DND-41 (cell line): Measurements from ENCODE around the gene KRTAP3-1.
"Not testable (repeated sequence)": the region's sequence is repeated elsewhere in the genome, so short reads cannot be mapped to it uniquely, and the experiment has no call there.

Experiments
- ATAC-seq: fragments of 200-7000 bp; cut with Tn5 transposase; 3 replicates; pipeline ENCODE4 v1.9.1; 2021; ENCODE audit warnings: low read depth; ENCODE audit not compliant: insufficient read depth
- DNase-seq: peaks from one replicate; pipeline ENCODE4 v3.0.0-alpha.2; 2020
- H2AFZ ChIP-seq: 2 replicates; pipeline ENCODE4 v1.6.0; 2012; ENCODE audit warnings: low read depth, low read length
- H3K27ac ChIP-seq: 2 replicates; pipeline ENCODE4 v1.5.1; 2012; ENCODE audit warnings: low read length, inconsistent platforms
- H3K27me3 ChIP-seq: fragments of 200-600 bp; sonication (generic); 2 replicates; pipeline ENCODE4 v1.6.0; 2012; ENCODE audit warnings: low read length, mild to moderate bottlenecking, inconsistent platforms; ENCODE audit not compliant: insufficient read depth, poor library complexity
- H3K36me3 ChIP-seq: 2 replicates; pipeline ENCODE4 v1.5.1; 2012; ENCODE audit warnings: low read length, inconsistent platforms; ENCODE audit not compliant: insufficient read depth
- H3K4me1 ChIP-seq: 2 replicates; pipeline ENCODE4 v1.5.1; 2012; ENCODE audit warnings: mild to moderate bottlenecking, low read length; ENCODE audit not compliant: insufficient read depth
- H3K4me2 ChIP-seq: 2 replicates; pipeline ENCODE4 v1.6.0; 2012; ENCODE audit warnings: mild to moderate bottlenecking, moderate library complexity, low read length, inconsistent platforms; ENCODE audit not compliant: insufficient read depth
- H3K4me3 ChIP-seq, 2 experiments: fragments of 200-600 bp in 1 of 2; shearing (Covaris generic) in 1 of 2; 2 replicates each; pipeline ENCODE4 v1.5.1; 2012 to 2016; ENCODE audit warnings: inconsistent platforms in 2 of 2, low read length in 2 of 2, mild to moderate bottlenecking in 2 of 2, low read depth in 1 of 2, moderate library complexity in 1 of 2
- H3K79me2 ChIP-seq: 2 replicates; pipeline ENCODE4 v1.6.0; 2012; ENCODE audit warnings: low read length, inconsistent platforms; ENCODE audit not compliant: insufficient read depth
- H3K9ac ChIP-seq: 2 replicates; pipeline ENCODE4 v1.6.0; 2012; ENCODE audit warnings: low read depth, mild to moderate bottlenecking, inconsistent platforms, low read length, moderate library complexity
- H3K9me3 ChIP-seq: 2 replicates; pipeline ENCODE4 v1.5.1; 2012; ENCODE audit warnings: low read length, moderate library complexity, mild to moderate bottlenecking, inconsistent platforms; ENCODE audit not compliant: insufficient read depth, severe bottlenecking
- H4K20me1 ChIP-seq: 2 replicates; pipeline ENCODE4 v1.6.0; 2012; ENCODE audit warnings: low read length; ENCODE audit not compliant: insufficient read depth
- EZH2 ChIP-seq: IDR thresholded peaks from 3 replicates; pipeline ENCODE4 v1.6.1; 2012; ENCODE audit warnings: borderline replicate concordance, low read depth, mild to moderate bottlenecking, moderate library complexity, low read length, inconsistent platforms; ENCODE audit not compliant: severe bottlenecking
- TF ChIP-seq, protein P1 (sequence below): IDR thresholded peaks from 2 replicates; pipeline ENCODE4 v1.5.1; 2012; ENCODE audit warnings: borderline replicate concordance, low read length, moderate library complexity, mild to moderate bottlenecking; ENCODE audit not compliant: poor library complexity, severe bottlenecking; ENCODE audit errors: extremely low read depth

KRTAP3-1 gene

DNA sequence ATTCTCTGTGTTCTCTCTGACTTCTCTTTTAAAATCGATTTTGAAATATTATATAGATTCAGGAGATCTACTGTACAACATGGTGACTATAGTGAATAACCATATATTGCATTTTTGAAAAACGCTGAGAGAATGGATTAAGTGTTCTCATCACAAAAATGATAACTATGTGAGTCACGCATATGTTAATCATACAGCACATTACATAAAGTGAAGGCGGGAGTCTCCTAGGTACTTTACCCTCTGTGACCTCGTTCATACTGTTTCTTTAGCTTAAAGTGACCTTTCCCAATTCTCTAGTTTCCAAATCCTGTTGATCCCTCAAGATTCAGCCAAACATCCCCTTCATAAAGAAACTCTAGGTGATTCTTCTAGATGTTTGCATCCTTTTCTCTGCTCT lies 6.1 kb downstream of the KRTAP3-1 start:
- no peak overlapping the region for H3K4me3 ChIP-seq
- H3K4me2 ChIP-seq: no peak overlapping the region
- H3K36me3 ChIP-seq: no peaks in the 10 kb centered on the region
- ATAC-seq (no peak), DNase-seq (no peak)
- no peaks in the 10 kb centered on the region for H3K9me3 ChIP-seq
- no peak overlapping the region for H2AFZ ChIP-seq
- no peak overlapping the region for H3K9ac ChIP-seq
- TF ChIP-seq, protein P1, sequence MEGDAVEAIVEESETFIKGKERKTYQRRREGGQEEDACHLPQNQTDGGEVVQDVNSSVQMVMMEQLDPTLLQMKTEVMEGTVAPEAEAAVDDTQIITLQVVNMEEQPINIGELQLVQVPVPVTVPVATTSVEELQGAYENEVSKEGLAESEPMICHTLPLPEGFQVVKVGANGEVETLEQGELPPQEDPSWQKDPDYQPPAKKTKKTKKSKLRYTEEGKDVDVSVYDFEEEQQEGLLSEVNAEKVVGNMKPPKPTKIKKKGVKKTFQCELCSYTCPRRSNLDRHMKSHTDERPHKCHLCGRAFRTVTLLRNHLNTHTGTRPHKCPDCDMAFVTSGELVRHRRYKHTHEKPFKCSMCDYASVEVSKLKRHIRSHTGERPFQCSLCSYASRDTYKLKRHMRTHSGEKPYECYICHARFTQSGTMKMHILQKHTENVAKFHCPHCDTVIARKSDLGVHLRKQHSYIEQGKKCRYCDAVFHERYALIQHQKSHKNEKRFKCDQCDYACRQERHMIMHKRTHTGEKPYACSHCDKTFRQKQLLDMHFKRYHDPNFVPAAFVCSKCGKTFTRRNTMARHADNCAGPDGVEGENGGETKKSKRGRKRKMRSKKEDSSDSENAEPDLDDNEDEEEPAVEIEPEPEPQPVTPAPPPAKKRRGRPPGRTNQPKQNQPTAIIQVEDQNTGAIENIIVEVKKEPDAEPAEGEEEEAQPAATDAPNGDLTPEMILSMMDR: no peak
- no peak for TF ChIP-seq EZH2
- H3K79me2 ChIP-seq: no peaks in the 10 kb centered on the region
- no peak overlapping the region for H3K27ac ChIP-seq
- no peaks in the 10 kb centered on the region for H3K4me1 ChIP-seq
- H4K20me1 ChIP-seq: no peaks in the 10 kb centered on the region
- peaks cover 27% of the 10 kb centered on the region for H3K27me3 ChIP-seq

DNA sequence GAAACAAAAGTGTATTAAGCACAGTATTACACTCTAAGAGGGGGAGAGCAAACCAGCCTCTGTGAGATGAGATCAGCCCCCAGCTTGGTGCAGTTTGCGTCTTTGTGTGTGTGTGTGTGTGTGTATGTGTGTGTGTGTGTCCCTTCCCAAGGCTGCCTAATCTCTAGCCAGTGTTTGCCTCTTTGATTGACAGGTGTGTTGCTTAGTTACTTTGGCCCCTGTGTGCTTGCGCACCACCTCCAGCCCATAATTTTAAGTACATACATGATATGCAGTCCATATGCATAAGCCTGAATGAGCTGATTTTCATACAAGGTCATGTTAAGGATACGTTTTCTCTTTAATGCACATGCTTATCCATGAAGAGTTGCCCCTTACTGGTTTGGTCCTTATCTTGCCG lies 7.1 kb downstream of the KRTAP3-1 start:
- H3K27ac ChIP-seq: no peak overlapping the region
- peaks cover 37% of the 10 kb centered on the region for H3K27me3 ChIP-seq
- TF ChIP-seq EZH2: no peak
- TF ChIP-seq, protein P1: no peak
- H3K4me2 ChIP-seq: no peak overlapping the region
- no peaks in the 10 kb centered on the region for H3K9me3 ChIP-seq
- no peak overlapping the region for H2AFZ ChIP-seq
- no peak overlapping the region for H3K9ac ChIP-seq
- DNase-seq: no peak
- no peaks in the 10 kb centered on the region for H3K79me2 ChIP-seq
- H3K36me3 ChIP-seq: no peaks in the 10 kb centered on the region
- H3K4me3 ChIP-seq: no peak overlapping the region
- no peaks in the 10 kb centered on the region for H3K4me1 ChIP-seq
- ATAC-seq: no peak
- no peaks in the 10 kb centered on the region for H4K20me1 ChIP-seq

DNA sequence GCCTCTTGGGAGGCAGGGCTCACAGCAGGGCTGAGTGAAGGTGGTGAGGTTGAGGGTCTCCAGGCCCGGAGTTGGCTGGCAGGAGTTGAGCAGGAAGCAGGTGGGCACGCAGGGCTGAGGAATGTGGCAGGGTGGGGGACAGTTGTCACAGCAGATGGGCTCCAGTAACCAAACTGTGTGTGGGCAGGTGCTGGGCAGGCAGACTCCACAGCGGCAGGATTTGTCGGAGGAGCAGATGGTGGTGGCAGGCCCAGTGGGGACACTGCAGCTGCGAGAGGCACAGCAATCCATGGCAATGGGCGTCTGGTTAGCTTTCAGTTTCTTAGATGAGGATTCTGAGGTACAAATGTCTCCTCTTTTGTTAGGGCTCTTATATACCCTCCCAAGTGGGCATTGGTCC lies 9.4 kb downstream of the KRTAP3-1 start, which contains the start of gene KRTAP3-2:
TSS of gene KRTAP3-2 (minus strand) at position 344 of the 400 bp plus-strand sequence. CDS start at position 291, 53 bp downstream.
- H3K4me3 ChIP-seq, H3K9ac ChIP-seq, H3K36me3 ChIP-seq, H3K4me1 ChIP-seq, H3K9me3 ChIP-seq, H3K4me2 ChIP-seq, H4K20me1 ChIP-seq, H2AFZ ChIP-seq, H3K79me2 ChIP-seq, DNase-seq, H3K27ac ChIP-seq, ATAC-seq: not testable (repeated sequence)
- H3K27me3 ChIP-seq: peaks cover 34% of the 10 kb centered on the region

DNA sequence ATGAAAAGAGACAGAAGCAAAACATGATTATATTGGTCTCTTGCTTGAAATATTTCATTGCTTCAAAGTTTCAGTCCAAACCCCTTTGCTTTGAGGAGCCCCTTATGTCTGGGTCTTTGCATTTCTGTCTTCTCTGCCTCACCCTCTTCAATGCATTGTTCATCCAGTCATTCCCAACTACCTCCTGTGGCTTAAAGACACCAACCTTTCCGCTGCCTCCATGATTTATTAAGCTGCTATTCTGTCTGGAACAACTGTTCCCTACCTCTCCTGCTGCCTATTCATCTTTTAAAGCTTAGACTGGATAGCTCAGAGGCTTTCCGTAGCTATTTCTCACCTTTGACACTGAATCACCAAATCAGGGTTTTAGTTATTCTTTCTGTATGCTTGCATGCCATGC lies 11.6 kb downstream of the KRTAP3-1 start:
- TF ChIP-seq, protein P1: no peak
- no peak for TF ChIP-seq EZH2
- no peaks in the 10 kb centered on the region for H3K79me2 ChIP-seq
- no peaks in the 10 kb centered on the region for H3K9me3 ChIP-seq
- H2AFZ ChIP-seq: no peak overlapping the region
- ATAC-seq: no peak
- no peaks in the 10 kb centered on the region for H3K4me1 ChIP-seq
- peaks cover 41% of the 10 kb centered on the region for H3K27me3 ChIP-seq
- no peaks in the 10 kb centered on the region for H3K36me3 ChIP-seq
- no peaks in the 10 kb centered on the region for H4K20me1 ChIP-seq
- DNase-seq: no peak
- H3K4me3 ChIP-seq: no peak overlapping the region
- no peak overlapping the region for H3K4me2 ChIP-seq
- H3K27ac ChIP-seq: no peak overlapping the region
- no peak overlapping the region for H3K9ac ChIP-seq
